ENCODE results near the gene ZNF550. TPM values are rescaled to one million over a fixed set of nuclear protein-coding genes. Genes with fewer than 3 reads are reported as not detected.

ZNF550 gene
- total RNA-seq, 1 experiment from 2014 or later = 13.5 TPM

DNA sequence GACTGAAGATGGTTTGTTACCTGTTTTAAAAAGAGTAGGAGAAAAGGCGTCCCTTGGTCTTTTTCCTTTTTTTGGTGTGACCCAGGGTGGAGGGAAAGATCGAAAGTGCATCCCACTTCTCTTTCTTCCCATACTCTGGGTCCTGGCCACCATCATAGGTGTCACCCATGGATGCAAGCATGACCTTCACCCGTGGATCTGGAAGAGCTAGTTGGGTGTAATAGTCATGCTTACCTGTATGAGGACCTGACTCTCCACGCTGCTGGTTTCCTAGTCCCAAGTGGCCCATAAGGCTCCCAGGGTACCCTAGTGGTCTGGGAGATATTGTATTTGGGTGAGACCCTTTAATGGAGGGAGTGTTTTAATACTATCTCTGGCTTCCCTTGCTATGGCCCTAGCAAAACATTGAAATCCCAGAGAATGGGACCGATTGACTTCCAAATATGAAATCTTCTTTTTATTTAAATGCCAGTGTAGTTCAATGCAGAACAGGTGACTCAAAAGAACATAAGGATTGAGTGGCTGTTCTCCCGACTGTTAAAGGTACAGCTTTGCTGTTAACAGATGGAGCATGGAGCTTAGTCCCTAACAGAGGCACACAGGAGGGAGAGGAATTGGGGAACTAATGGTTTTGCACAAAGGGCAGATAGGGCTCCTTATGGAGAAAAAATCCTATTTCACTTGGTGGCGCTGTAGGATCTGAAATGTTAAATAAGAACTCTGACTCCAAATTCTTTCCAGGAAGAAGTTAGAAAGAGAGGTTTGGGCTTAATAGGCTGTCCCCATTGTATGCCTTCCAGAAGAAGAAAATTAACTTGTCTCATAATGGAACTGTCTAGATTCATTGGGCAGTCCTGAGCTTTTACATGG lies 7.0 kb upstream of the ZNF550 start:
- Histone ChIP-seq H3K27ac (ENCODE audit: insufficient read length, low read depth, low read length) (no peak overlapping the region), H2AFZ (ENCODE audit: low read length) (no peak overlapping the region), H4K8ac (replicated peaks; ENCODE audit: insufficient read length, low read depth, low read length) (no peak overlapping the region), H4K20me1 (ENCODE audit: control insufficient read depth, insufficient read depth, insufficient read length) (no peaks in the 10 kb centered on the region), H3K18ac (ENCODE audit: insufficient read length, low read depth, low read length) (no peak overlapping the region), H2BK120ac (ENCODE audit: low read depth, low read length, poor library complexity, severe bottlenecking) (no peak overlapping the region), H3K9me3 (ENCODE audit: control insufficient read depth, low read depth, low read length) (peaks cover 76% of the 10 kb centered on the region), H3K4me2 (ENCODE audit: insufficient read depth, insufficient read length, low read length) (no peak overlapping the region), H3K56ac (ENCODE audit: insufficient read length, low read depth, low read length) (no peak overlapping the region), H3K79me1 (ENCODE audit: insufficient read depth, low read depth, low read length, poor library complexity, severe bottlenecking) (no peaks in the 10 kb centered on the region), H3K23ac (ENCODE audit: insufficient read length, low read depth, low read length) (no peak overlapping the region), H2BK15ac (ENCODE audit: low read depth, low read length) (no peak overlapping the region), H3K79me2 (ENCODE audit: insufficient read depth, low read length) (no peaks in the 10 kb centered on the region), H2AK5ac (ENCODE audit: insufficient read length, low read length) (no peak overlapping the region), H3K23me2 (ENCODE audit: insufficient read length, low read depth, low read length, poor library complexity, severe bottlenecking) (no peaks in the 10 kb centered on the region), H3K4me1 (ENCODE audit: insufficient read depth, low read length) (no peaks in the 10 kb centered on the region), H3K4ac (ENCODE audit: low read depth, low read length) (no peak overlapping the region), H3K27me3 (ENCODE audit: insufficient read depth, low read length) (no peaks in the 10 kb centered on the region), H3K9ac (ENCODE audit: extremely low read depth, insufficient read length, low read length) (no peak overlapping the region), H2BK20ac (ENCODE audit: low read depth, low read length, poor library complexity, severe bottlenecking) (no peak overlapping the region), H3T11ph (ENCODE audit: low read length) (no peak overlapping the region), H3K14ac (ENCODE audit: insufficient read depth, low read length) (no peak overlapping the region), H2BK12ac (ENCODE audit: insufficient read length, low read depth, low read length) (no peak overlapping the region), H2BK5ac (ENCODE audit: insufficient read length, low read length) (no peak overlapping the region), H4K5ac (ENCODE audit: insufficient read length, low read depth, low read length) (no peak overlapping the region), H4K91ac (ENCODE audit: insufficient read length, low read depth, low read length) (no peak overlapping the region)
- no peak overlapping the region for H3K27ac Mint-ChIP-seq
- H3K36me3 Mint-ChIP-seq (ENCODE audit: insufficient read depth in 1 of 3, low read depth in 3 of 3) = peaks cover 27 to 45% (median 28%) of the 10 kb centered on the region in 3 experiments
- H3K27me3 Mint-ChIP-seq (ENCODE audit: low read depth) = peaks cover 37% of the 10 kb centered on the region
- DNase-seq = no peak
- WGBS (ENCODE audit: extremely low coverage, insufficient read length, low lambda C conversion rate) = no CpG with 5 or more reads among the region's 7 CpGs
- no peak overlapping the region for H3K4me3 Mint-ChIP-seq
- TF ChIP-seq, protein P1, sequence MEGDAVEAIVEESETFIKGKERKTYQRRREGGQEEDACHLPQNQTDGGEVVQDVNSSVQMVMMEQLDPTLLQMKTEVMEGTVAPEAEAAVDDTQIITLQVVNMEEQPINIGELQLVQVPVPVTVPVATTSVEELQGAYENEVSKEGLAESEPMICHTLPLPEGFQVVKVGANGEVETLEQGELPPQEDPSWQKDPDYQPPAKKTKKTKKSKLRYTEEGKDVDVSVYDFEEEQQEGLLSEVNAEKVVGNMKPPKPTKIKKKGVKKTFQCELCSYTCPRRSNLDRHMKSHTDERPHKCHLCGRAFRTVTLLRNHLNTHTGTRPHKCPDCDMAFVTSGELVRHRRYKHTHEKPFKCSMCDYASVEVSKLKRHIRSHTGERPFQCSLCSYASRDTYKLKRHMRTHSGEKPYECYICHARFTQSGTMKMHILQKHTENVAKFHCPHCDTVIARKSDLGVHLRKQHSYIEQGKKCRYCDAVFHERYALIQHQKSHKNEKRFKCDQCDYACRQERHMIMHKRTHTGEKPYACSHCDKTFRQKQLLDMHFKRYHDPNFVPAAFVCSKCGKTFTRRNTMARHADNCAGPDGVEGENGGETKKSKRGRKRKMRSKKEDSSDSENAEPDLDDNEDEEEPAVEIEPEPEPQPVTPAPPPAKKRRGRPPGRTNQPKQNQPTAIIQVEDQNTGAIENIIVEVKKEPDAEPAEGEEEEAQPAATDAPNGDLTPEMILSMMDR (conservative IDR thresholded peaks at IDR 0.05) = 0 out of 3 replicates have a peak, but pooled peaks have one; percentile 19
- H3K9me3 Mint-ChIP-seq = peaks cover 97% of the 10 kb centered on the region in 2 experiments
- no peaks in the 10 kb centered on the region for H3K4me1 Mint-ChIP-seq

All from H9 (cell line).